DMS53 treated with DMSO at 0.1 percent for 48 hours (cell line): ENCODE data around the gene BACE2.

Source experiments
- DNase-seq: peaks from one replicate; lab custom pipeline; 2025; ENCODE audit not compliant: unreplicated experiment; lab: John Stamatoyannopoulos, UW

The BACE2 gene

GRCh38 chr21:41211060-41211805 lies 43.3 kb downstream of the BACE2 start:
- no peak for DNase-seq

GRCh38 chr21:41213021-41213420 lies 45.1 kb downstream of the BACE2 start:
- DNase-seq = no peak

- DNase-seq = no peak
These were observed 48.0 kb downstream of the BACE2 start for GRCh38 chr21:41215856-41216408.

- no peak for DNase-seq
These were observed 48.5 kb downstream of the BACE2 start for GRCh38 chr21:41216486-41216885.

GRCh38 chr21:41217671-41218385 lies 49.9 kb downstream of the BACE2 start:
- no peak for DNase-seq

GRCh38 chr21:41219498-41220207 lies 51.7 kb downstream of the BACE2 start:
- DNase-seq = peak; percentile 16

- no peak for DNase-seq
These were observed 52.3 kb downstream of the BACE2 start for GRCh38 chr21:41220208-41220733.

- DNase-seq = no peak
These were observed 54.5 kb downstream of the BACE2 start for GRCh38 chr21:41222247-41223068.

- DNase-seq = no peak
These were observed 58.9 kb downstream of the BACE2 start for GRCh38 chr21:41226853-41227252.

GRCh38 chr21:41227357-41228005 lies 59.5 kb downstream of the BACE2 start:
- no peak for DNase-seq

- DNase-seq = no peak
These were observed 60.0 kb downstream of the BACE2 start for GRCh38 chr21:41228006-41228370.

- no peak for DNase-seq
These were observed 60.5 kb downstream of the BACE2 start for GRCh38 chr21:41228492-41228891.

GRCh38 chr21:41228958-41229357 lies 61.0 kb downstream of the BACE2 start:
- no peak for DNase-seq

- no peak for DNase-seq
These were observed 61.7 kb downstream of the BACE2 start for GRCh38 chr21:41229509-41230248.

GRCh38 chr21:41230497-41230896 lies 62.5 kb downstream of the BACE2 start:
- DNase-seq = no peak

- DNase-seq = no peak
These were observed 63.1 kb downstream of the BACE2 start for GRCh38 chr21:41231060-41231459.

- DNase-seq = no peak
These were observed 64.1 kb downstream of the BACE2 start for GRCh38 chr21:41232013-41232412.

GRCh38 chr21:41233916-41234315 lies 66.0 kb downstream of the BACE2 start:
- DNase-seq = no peak

GRCh38 chr21:41234569-41234968 lies 66.6 kb downstream of the BACE2 start:
- DNase-seq = no peak
